Peyer's patch (tissue), 4 donors: Measurements from ENCODE around the gene ABHD12B.

Experiments
- CTCF ChIP-seq, 6 experiments: fragments of 450-650 bp in 4 of 6; fragments of 200-600 bp in 2 of 6; sonication (generic) in 1 of 6; IDR thresholded peaks; one replicate each; pipeline ENCODE4 v1.5.1; 2017 to 2019; ENCODE audit warnings: antibody characterized with exemption in 6 of 6, mild to moderate bottlenecking in 3 of 6, moderate library complexity in 1 of 6
- POLR2A ChIP-seq, 2 donors: fragments of 450-650 bp; IDR thresholded peaks; one replicate each; pipeline ENCODE4 v1.5.1; 2017; ENCODE audit warnings: antibody characterized with exemption in 2 of 2, mild to moderate bottlenecking in 2 of 2, moderate library complexity in 2 of 2

GRCh38 chr14:50835280-50835679 is 36.6 kb upstream of the ABHD12B start:
- TF ChIP-seq CTCF (IDR thresholded peaks at IDR 0.05), result no peak
- TF ChIP-seq POLR2A (IDR thresholded peaks at IDR 0.05), result no peak
